Pancreas (tissue), 10 donors: ENCODE results near the gene KREMEN1. TPM values are rescaled to one million over a fixed set of nuclear protein-coding genes. Genes with fewer than 3 reads are reported as not detected.

Experiments
- ATAC-seq, 4 donors: fragments of 200-7000 bp; cut with Tn5 transposase; one replicate each; pipeline versions ENCODE4 v1.8.0 to v1.9.1; 2020; ENCODE audit warnings: mild to moderate bottlenecking in 4 of 4, moderate library complexity in 4 of 4
- DNase-seq, 6 donors: peaks; one replicate each; pipeline ENCODE4 v3.0.0-alpha.2; 2020
- FAIRE-seq: peaks from 2 replicates; lab custom pipeline; 2012; peaks lifted over from hg19 to GRCh38; lab: Jason Lieb, UNC
- H3K27ac ChIP-seq, 4 donors: fragments of 200-600 bp; sonication (generic); 1 replicate in 3 of 4; 2 replicates in 1 of 4; pipeline versions ENCODE4 v1.5.0 to v1.8.0; 2020
- H3K27me3 ChIP-seq, 4 donors: fragments of 200-600 bp; one replicate each; pipeline ENCODE4 v1.8.0; 2021
- H3K36me3 ChIP-seq, 3 donors: fragments of 200-600 bp; sonication (generic) in 1 of 3; one replicate each; pipeline versions ENCODE4 v1.5.0 to v1.8.0; 2020 to 2021
- H3K4me1 ChIP-seq, 3 donors: fragments of 200-600 bp; one replicate each; pipeline ENCODE4 v1.8.0; 2021
- H3K4me3 ChIP-seq, 4 donors: fragments of 200-600 bp; sonication (generic) in 2 of 4; one replicate each; pipeline versions ENCODE4 v1.5.0 to v1.8.0; 2020 to 2021
- H3K9me3 ChIP-seq, 4 donors: fragments of 200-600 bp; one replicate each; pipeline ENCODE4 v1.8.0; 2021
- CTCF ChIP-seq, 4 donors: fragments of 200-600 bp; sonication (generic) in 3 of 4; IDR thresholded peaks; one replicate each; pipeline versions ENCODE4 v1.5.0 to v1.8.0; 2021; ENCODE audit warnings: antibody characterized with exemption in 4 of 4
- WGBS, 2 donors: extraction: QIAGEN DNeasy Blood & Tissue Kit; methylation state at CpG; one replicate each; pipeline ENCODE4 v1.1.7; 2013; 5-methylcytosine and 5-hydroxymethylcytosine counted together
- intact Hi-C, 3 donors: fragments of 100-400 bp; cut with DNase I; formaldehyde crosslinking; loops; one replicate each; pipeline versions ENCODE4 v1.11.1 to v1.14.2; 2022
- polyA plus RNA-seq, 2 donors: library from polyadenylated mRNA; stranded (reverse); fragments of 200-250 nt; gene quantifications; one replicate each; pipeline ENCODE4 v1.2.3, GENCODE V29; 2013
- total RNA-seq, 6 donors: library from RNA; stranded (reverse); fragmentation: NEBNext Ultra II Directional in 4 of 6; extraction: Animal tissue kit (Norgen Biotek cat#: 25700) in 4 of 6; gene quantifications; one replicate each; pipeline versions ENCODE4 v1.2.1 to v1.2.4, GENCODE V29; 2021 to 2023
- donor health status: healthy with polysubstance abuse.
- donor health status: DM: no; HTN: no; CAD: no; lungs with moderate emphysema.
- donor health status: DM: no; HTN: no; CAD: no.
- donor health status: control.
- donor health status: control.
- donor health status: Bipolar disorder and iron deficiency.
- donor health status: DM: yes; HTN: yes; CAD: no.
- donor health status: DM: no; HTN: no; CAD: no.
- donor health status: DM: no; HTN: no; CAD: no.
- donor health status: DM: yes; HTN: yes; CAD: no.

KREMEN1 gene
- total and polyA plus RNA-seq, 8 donors, result 3.3 to 8.7 (median 4.5) TPM

GRCh38 chr22:29195964-29196666 lies 123.3 kb downstream of the KREMEN1 start:
- H3K27ac ChIP-seq, result no peak overlapping the region
- FAIRE-seq, result no peak
- H3K36me3 ChIP-seq, result no peaks in the 10 kb centered on the region
- no peaks in the 10 kb centered on the region for H3K9me3 ChIP-seq
- 78 to 81% methylated on average over 10 of the region's 10 CpGs for WGBS, 2 donors
- H3K4me1 ChIP-seq, result no peaks in the 10 kb centered on the region
- no peaks in the 10 kb centered on the region for H3K27me3 ChIP-seq
- DNase-seq, result peak in 1 of 6 donors; percentile 32
- intact Hi-C loops, result no loop called here
- ATAC-seq, result no peak
- H3K4me3 ChIP-seq, result no peak overlapping the region
- no peak for TF ChIP-seq CTCF (IDR thresholded peaks at IDR 0.05)

- no peak for TF ChIP-seq CTCF (IDR thresholded peaks at IDR 0.05)
- WGBS, 2 donors, result 96 to 98% methylated on average over 3 of the region's 3 CpGs
- ATAC-seq (no peak), FAIRE-seq (no peak), DNase-seq (no peak)
- Histone ChIP-seq H3K9me3 (no peaks in the 10 kb centered on the region), H3K36me3 (no peaks in the 10 kb centered on the region), H3K4me1 (no peaks in the 10 kb centered on the region), H3K4me3 (no peak overlapping the region), H3K27ac (no peak overlapping the region), H3K27me3 (no peaks in the 10 kb centered on the region)
- intact Hi-C loops, result no loop called here
Observed at GRCh38 chr22:29197096-29197495, 124.3 kb downstream of the KREMEN1 start.

DNA sequence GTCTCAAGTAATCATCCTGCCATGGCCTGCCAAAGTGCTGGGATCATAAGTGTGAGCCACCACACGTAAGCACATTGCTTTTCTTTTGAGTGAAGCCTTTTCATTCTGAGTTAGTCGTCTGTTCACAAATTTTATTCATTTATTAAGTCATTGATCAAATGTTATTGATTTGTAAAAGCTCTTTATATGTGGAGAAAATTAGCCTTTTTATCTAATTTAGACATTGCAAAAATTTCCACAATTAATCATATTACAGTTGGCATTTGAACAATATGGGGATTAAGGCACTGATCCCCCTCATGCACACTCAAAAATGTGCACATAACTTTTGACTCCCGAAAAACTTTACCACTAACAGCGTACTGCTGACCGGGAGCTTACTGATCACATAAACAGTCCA lies 125.4 kb downstream of the KREMEN1 start:
- ATAC-seq (no peak), FAIRE-seq (no peak), DNase-seq (no peak)
- Histone ChIP-seq H3K9me3 (no peaks in the 10 kb centered on the region), H3K27me3 (no peaks in the 10 kb centered on the region), H3K4me3 (no peak overlapping the region), H3K27ac (no peak overlapping the region), H3K4me1 (no peaks in the 10 kb centered on the region), H3K36me3 (no peaks in the 10 kb centered on the region)
- TF ChIP-seq CTCF (IDR thresholded peaks at IDR 0.05), result no peak
- WGBS, 2 donors, result 94% methylated on average over 5 of the region's 5 CpGs
- intact Hi-C loops, result no loop called here

DNA sequence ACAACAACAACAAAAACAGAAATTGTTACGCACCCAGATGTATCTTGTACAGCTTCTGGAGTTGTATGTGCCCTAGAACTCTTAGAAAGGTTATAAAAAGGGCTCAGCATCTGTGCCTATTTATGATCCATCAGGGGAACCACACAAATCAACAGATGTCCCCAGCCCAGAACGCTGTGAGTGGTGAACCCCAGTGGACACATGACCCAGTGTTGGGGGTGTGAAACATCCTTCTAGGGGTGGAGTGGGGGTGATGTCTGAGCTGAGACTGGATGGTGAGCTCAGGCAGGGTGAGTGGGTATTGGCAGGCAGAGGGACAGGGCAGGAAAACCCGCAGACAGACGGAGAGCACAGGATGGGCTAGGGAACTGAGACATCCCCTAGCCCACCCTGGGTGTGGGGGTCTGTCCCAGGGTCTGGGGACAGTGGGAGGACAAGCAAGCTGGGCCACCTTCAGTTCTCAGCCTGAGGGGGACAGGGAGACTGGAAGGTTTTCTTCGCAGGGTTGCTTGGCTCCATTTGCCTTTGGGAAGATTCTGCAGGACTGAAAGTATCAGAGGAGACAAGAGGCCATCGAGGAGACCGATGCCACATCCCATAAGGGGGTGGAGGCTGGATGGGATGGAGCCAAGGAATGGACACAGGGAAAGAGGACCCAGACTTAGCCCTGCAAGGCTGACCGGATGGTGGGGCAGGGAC lies 127.0 kb downstream of the KREMEN1 start:
- 86 to 88% methylated on average over 8 of the region's 8 CpGs for WGBS, 2 donors
- intact Hi-C loops, result loop anchor here in 2 of 3 donors (5.0 kb wide), 2 partner anchors 42 to 47 kb away; no protein-coding TSS in a partner anchor
- Histone ChIP-seq H3K4me3 (no peak overlapping the region), H3K36me3 (no peaks in the 10 kb centered on the region), H3K9me3 (no peaks in the 10 kb centered on the region), H3K4me1 (no peaks in the 10 kb centered on the region), H3K27me3 (no peaks in the 10 kb centered on the region), H3K27ac (no peak overlapping the region)
- no peak for FAIRE-seq
- ATAC-seq, result no peak
- no peak for TF ChIP-seq CTCF (IDR thresholded peaks at IDR 0.05)
- DNase-seq, result peak in 1 of 6 donors; percentile 20

GRCh38 chr22:29200901-29201300 lies 128.1 kb downstream of the KREMEN1 start:
- 91 to 98% methylated on average over 7 of the region's 7 CpGs for WGBS, 2 donors
- intact Hi-C loops, result loop anchor here in 2 of 3 donors (5.0 kb wide), 2 partner anchors 41 to 46 kb away; no protein-coding TSS in a partner anchor
- H3K4me3 ChIP-seq, result no peak overlapping the region
- DNase-seq, result peak in 1 of 6 donors; percentile 39
- H3K27me3 ChIP-seq, result no peaks in the 10 kb centered on the region
- no peak for FAIRE-seq
- H3K27ac ChIP-seq, result no peak overlapping the region
- H3K36me3 ChIP-seq, result no peaks in the 10 kb centered on the region
- ATAC-seq, result no peak
- no peaks in the 10 kb centered on the region for H3K9me3 ChIP-seq
- no peaks in the 10 kb centered on the region for H3K4me1 ChIP-seq
- no peak for TF ChIP-seq CTCF (IDR thresholded peaks at IDR 0.05)
